Liver (tissue), 9 donors: Measurements from ENCODE around the gene PRR22. TPM values are rescaled to one million over a fixed set of nuclear protein-coding genes. Genes with fewer than 3 reads are reported as not detected.

Experiments used
- DNase-seq: peaks from one replicate; pipeline ENCODE4 v3.0.0-alpha.2; 2017; ENCODE audit warnings: low spot score
- H3K27ac ChIP-seq, 2 donors: one replicate each; pipeline ENCODE4 v1.7.0; 2013; ENCODE audit warnings: inconsistent platforms in 2 of 2, low read length in 2 of 2, control low read depth in 1 of 2, low read depth in 1 of 2, mild to moderate bottlenecking in 1 of 2
- H3K27me3 ChIP-seq, 4 donors: one replicate each; pipeline versions ENCODE4 v1.6.1 to v1.7.0; 2013; ENCODE audit warnings: low read length in 3 of 4, inconsistent platforms in 1 of 4, mild to moderate bottlenecking in 1 of 4, moderate library complexity in 1 of 4; ENCODE audit not compliant: control insufficient read depth in 4 of 4, insufficient read depth in 4 of 4
- H3K36me3 ChIP-seq, 4 donors: one replicate each; pipeline versions ENCODE4 v1.6.1 to v1.7.0; 2013; ENCODE audit warnings: low read length in 3 of 4, mild to moderate bottlenecking in 3 of 4, low read depth in 1 of 4, moderate library complexity in 1 of 4; ENCODE audit not compliant: control insufficient read depth in 4 of 4, insufficient read depth in 3 of 4
- H3K4me1 ChIP-seq, 4 donors: one replicate each; pipeline versions ENCODE4 v1.6.1 to v1.7.0; 2013; ENCODE audit warnings: low read length in 3 of 4, mild to moderate bottlenecking in 3 of 4, moderate library complexity in 1 of 4; ENCODE audit not compliant: control insufficient read depth in 4 of 4, insufficient read depth in 4 of 4
- H3K4me3 ChIP-seq, 3 donors: one replicate each; pipeline versions ENCODE4 v1.6.1 to v1.7.0; 2013; ENCODE audit warnings: low read length in 3 of 3, control low read depth in 1 of 3, low read depth in 1 of 3, mild to moderate bottlenecking in 1 of 3
- H3K9ac ChIP-seq, 2 donors: one replicate each; pipeline ENCODE4 v1.7.0; 2013; ENCODE audit warnings: low read length in 2 of 2, mild to moderate bottlenecking in 2 of 2, moderate library complexity in 2 of 2, control low read depth in 1 of 2, low read depth in 1 of 2
- H3K9me3 ChIP-seq, 4 donors: one replicate each; pipeline versions ENCODE4 v1.6.1 to v1.7.0; 2013; ENCODE audit warnings: low read length in 3 of 4; ENCODE audit not compliant: control insufficient read depth in 4 of 4
- EGR1 ChIP-seq, 2 donors: IDR thresholded peaks; 2 replicates each; pipeline ENCODE4 v1.6.1; 2016 to 2018; ENCODE audit warnings: antibody characterized with exemption in 2 of 2, low read depth in 2 of 2
- FOXA1 ChIP-seq: IDR thresholded peaks from 2 replicates; pipeline ENCODE4 v1.6.1; 2016; ENCODE audit warnings: antibody characterized with exemption
- FOXA2 ChIP-seq: IDR thresholded peaks from 2 replicates; pipeline ENCODE4 v1.6.1; 2016; ENCODE audit warnings: antibody characterized with exemption
- GABPA ChIP-seq, 2 donors: IDR thresholded peaks in 1 of 2; conservative IDR thresholded peaks in 1 of 2; 2 replicates each; pipeline ENCODE4 v1.6.1; 2016; ENCODE audit warnings: antibody characterized with exemption in 2 of 2, mild to moderate bottlenecking in 1 of 2, moderate library complexity in 1 of 2
- HNF4A ChIP-seq, 2 donors: conservative IDR thresholded peaks; 2 replicates each; pipeline ENCODE4 v1.6.1; 2016; ENCODE audit warnings: antibody characterized with exemption in 2 of 2, mild to moderate bottlenecking in 2 of 2
- HNF4G ChIP-seq: IDR thresholded peaks from 2 replicates; pipeline ENCODE4 v1.6.1; 2016; ENCODE audit warnings: antibody characterized with exemption
- JUND ChIP-seq, 2 donors: IDR thresholded peaks; 2 replicates each; pipeline ENCODE4 v1.6.1; 2016; ENCODE audit warnings: antibody characterized with exemption in 2 of 2
- NR2F2 ChIP-seq: IDR thresholded peaks from 2 replicates; pipeline ENCODE4 v1.6.1; 2016; ENCODE audit warnings: antibody characterized with exemption
- RAD21 ChIP-seq, 2 donors: IDR thresholded peaks; 2 replicates each; pipeline ENCODE4 v1.6.1; 2016; ENCODE audit warnings: antibody characterized with exemption in 2 of 2, mild to moderate bottlenecking in 2 of 2
- RXRA ChIP-seq, 2 donors: IDR thresholded peaks; 2 replicates each; pipeline ENCODE4 v1.6.1; 2017 to 2018; ENCODE audit warnings: antibody characterized with exemption in 2 of 2, mild to moderate bottlenecking in 1 of 2
- SP1 ChIP-seq: IDR thresholded peaks from 2 replicates; pipeline ENCODE4 v1.6.1; 2018; ENCODE audit warnings: antibody characterized with exemption, mild to moderate bottlenecking
- TAF1 ChIP-seq: conservative IDR thresholded peaks from 2 replicates; pipeline ENCODE4 v1.6.1; 2016; ENCODE audit warnings: antibody characterized with exemption, mild to moderate bottlenecking
- YY1 ChIP-seq: IDR thresholded peaks from 2 replicates; pipeline ENCODE4 v1.6.1; 2016; ENCODE audit warnings: antibody characterized with exemption, mild to moderate bottlenecking
- WGBS: extraction: QIAGEN DNeasy Blood & Tissue Kit; methylation state at CpG from one replicate; pipeline ENCODE4 v1.1.7; 2013; 5-methylcytosine and 5-hydroxymethylcytosine counted together
- polyA plus RNA-seq, 2 donors: library from polyadenylated mRNA; stranded (reverse) in 1 of 2; unstranded in 1 of 2; fragments of 200-250 nt in 1 of 2; fragments of >200 nt in 1 of 2; fragmentation: Nextera tagmentation in 1 of 2; extraction: Ambion mirVana in 1 of 2; gene quantifications; one replicate each; pipeline versions ENCODE4 v1.2.1 to v1.2.3, GENCODE V29; 2013 to 2015
- total RNA-seq, 2 donors: library from RNA; depleted of rRNA; stranded (reverse); fragments of >200 nt; gene quantifications; one replicate each; pipeline ENCODE4 v1.2.3, GENCODE V29; 2014
- TF ChIP-seq, protein P1 (sequence below): IDR thresholded peaks from 2 replicates; pipeline ENCODE4 v1.6.1; 2016; ENCODE audit warnings: antibody characterized with exemption
- TF ChIP-seq, protein P2 (sequence below): IDR thresholded peaks from 2 replicates; pipeline ENCODE4 v1.6.1; 2016; ENCODE audit warnings: antibody characterized with exemption, mild to moderate bottlenecking
- TF ChIP-seq, protein P3 (sequence below): fragments of 150-350 bp; IDR thresholded peaks from 2 replicates; pipeline ENCODE4 v1.5.1; 2017; ENCODE audit warnings: improper control_type of control experiment, low read depth, low read length; ENCODE audit not compliant: missing input control
- TF ChIP-seq, protein P4 (sequence below): IDR thresholded peaks from 2 replicates; pipeline ENCODE4 v1.6.1; 2016; ENCODE audit warnings: antibody characterized with exemption
- TF ChIP-seq, protein P5 (sequence below): IDR thresholded peaks from 2 replicates; pipeline ENCODE4 v1.6.1; 2016; ENCODE audit warnings: antibody characterized with exemption
- donor health status: healthy.
- donor health status: healthy.
- donor health status: healthy.
- donor health status: healthy.
- donor health status: healthy.

PRR22 gene
- total and polyA plus RNA-seq, 4 donors: 0.40 to 1.6 (median 0.63) TPM

DNA sequence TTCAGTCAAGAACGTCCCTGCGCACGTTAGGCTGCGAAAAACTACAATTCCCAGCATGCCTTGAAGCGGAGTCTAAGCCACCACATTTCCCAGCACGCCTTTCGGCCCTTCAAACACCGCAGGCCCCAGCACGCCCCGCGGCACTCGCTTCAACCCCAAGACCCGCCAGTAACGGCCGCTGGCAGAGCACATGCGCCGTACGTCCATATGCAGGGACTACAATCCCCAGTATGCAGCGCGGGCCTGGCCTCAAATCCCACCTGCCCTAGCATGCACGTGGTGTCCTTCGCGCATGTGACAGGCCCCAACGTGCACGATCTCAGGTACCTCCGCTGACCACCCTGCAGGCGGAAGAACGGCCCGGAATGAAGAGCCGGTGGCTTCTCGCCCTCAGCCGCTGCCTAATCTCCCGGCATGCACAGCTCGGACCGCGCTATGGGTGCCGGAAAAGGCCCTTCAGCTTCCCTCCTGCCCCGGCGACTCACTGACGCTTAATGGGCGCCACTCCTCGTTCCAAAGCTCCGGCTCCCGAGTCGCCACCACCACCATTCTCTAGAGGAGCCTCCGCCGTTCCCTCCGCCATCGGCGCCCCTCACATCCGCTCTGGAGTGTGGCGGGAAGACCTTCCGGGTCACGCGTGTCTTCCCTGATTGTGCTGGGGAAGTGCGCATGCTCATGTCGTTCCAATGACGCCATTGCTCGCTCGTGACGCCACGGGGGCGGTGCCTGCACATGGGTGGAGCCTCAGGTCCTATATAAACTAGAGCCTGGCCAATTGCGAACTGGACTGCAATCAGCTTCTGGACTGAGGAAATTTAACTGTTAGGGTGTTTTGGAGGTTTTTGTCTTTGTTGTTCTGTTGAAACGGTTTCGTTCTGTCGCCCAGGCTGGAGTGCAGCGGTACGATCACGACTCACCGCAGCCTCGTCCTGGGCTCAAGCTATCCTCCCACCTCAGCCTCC lies 6.3 kb upstream of the PRR22 start, which contains the start of gene DUS3L:
DUS3L (minus strand) TSS at position 605 of the 962 bp plus-strand sequence; CDS start at position 583, 22 bp downstream.
- H3K27me3 ChIP-seq: no peaks in the 10 kb centered on the region
- H3K4me3 ChIP-seq: peak within 1 kb of the TSS; percentile 47 to 91 (median 67)
- TF ChIP-seq NR2F2 (peak; percentile 82), TAF1 (peak; percentile 67), HNF4A (conservative IDR thresholded peaks at IDR 0.05) (peak in 1 of 2 donors; percentile 10), FOXA2 (no peak), JUND (IDR thresholded peaks at IDR 0.05) (peak in 1 of 2 donors; percentile 14), YY1 (peak; percentile 89), SP1 (peak; percentile 49), EGR1 (IDR thresholded peaks at IDR 0.05; ENCODE audit: low read depth in 2 of 2) (peak in 1 of 2 donors; percentile 55), HNF4G (no peak), RAD21 (IDR thresholded peaks at IDR 0.05) (no peak), FOXA1 (no peak), GABPA (IDR thresholded peaks at IDR 0.05 in 1 of 2, conservative IDR thresholded peaks at IDR 0.05 in 1 of 2) (peak; percentile 84 to 95), RXRA (IDR thresholded peaks at IDR 0.05) (peak; percentile 55 to 63)
- TF ChIP-seq, protein P1, sequence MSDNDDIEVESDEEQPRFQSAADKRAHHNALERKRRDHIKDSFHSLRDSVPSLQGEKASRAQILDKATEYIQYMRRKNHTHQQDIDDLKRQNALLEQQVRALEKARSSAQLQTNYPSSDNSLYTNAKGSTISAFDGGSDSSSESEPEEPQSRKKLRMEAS: peak; percentile 99
- TF ChIP-seq, protein P2, sequence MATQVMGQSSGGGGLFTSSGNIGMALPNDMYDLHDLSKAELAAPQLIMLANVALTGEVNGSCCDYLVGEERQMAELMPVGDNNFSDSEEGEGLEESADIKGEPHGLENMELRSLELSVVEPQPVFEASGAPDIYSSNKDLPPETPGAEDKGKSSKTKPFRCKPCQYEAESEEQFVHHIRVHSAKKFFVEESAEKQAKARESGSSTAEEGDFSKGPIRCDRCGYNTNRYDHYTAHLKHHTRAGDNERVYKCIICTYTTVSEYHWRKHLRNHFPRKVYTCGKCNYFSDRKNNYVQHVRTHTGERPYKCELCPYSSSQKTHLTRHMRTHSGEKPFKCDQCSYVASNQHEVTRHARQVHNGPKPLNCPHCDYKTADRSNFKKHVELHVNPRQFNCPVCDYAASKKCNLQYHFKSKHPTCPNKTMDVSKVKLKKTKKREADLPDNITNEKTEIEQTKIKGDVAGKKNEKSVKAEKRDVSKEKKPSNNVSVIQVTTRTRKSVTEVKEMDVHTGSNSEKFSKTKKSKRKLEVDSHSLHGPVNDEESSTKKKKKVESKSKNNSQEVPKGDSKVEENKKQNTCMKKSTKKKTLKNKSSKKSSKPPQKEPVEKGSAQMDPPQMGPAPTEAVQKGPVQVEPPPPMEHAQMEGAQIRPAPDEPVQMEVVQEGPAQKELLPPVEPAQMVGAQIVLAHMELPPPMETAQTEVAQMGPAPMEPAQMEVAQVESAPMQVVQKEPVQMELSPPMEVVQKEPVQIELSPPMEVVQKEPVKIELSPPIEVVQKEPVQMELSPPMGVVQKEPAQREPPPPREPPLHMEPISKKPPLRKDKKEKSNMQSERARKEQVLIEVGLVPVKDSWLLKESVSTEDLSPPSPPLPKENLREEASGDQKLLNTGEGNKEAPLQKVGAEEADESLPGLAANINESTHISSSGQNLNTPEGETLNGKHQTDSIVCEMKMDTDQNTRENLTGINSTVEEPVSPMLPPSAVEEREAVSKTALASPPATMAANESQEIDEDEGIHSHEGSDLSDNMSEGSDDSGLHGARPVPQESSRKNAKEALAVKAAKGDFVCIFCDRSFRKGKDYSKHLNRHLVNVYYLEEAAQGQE: peak; percentile 68
- TF ChIP-seq, protein P3, sequence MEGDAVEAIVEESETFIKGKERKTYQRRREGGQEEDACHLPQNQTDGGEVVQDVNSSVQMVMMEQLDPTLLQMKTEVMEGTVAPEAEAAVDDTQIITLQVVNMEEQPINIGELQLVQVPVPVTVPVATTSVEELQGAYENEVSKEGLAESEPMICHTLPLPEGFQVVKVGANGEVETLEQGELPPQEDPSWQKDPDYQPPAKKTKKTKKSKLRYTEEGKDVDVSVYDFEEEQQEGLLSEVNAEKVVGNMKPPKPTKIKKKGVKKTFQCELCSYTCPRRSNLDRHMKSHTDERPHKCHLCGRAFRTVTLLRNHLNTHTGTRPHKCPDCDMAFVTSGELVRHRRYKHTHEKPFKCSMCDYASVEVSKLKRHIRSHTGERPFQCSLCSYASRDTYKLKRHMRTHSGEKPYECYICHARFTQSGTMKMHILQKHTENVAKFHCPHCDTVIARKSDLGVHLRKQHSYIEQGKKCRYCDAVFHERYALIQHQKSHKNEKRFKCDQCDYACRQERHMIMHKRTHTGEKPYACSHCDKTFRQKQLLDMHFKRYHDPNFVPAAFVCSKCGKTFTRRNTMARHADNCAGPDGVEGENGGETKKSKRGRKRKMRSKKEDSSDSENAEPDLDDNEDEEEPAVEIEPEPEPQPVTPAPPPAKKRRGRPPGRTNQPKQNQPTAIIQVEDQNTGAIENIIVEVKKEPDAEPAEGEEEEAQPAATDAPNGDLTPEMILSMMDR: no peak
- TF ChIP-seq, protein P4, sequence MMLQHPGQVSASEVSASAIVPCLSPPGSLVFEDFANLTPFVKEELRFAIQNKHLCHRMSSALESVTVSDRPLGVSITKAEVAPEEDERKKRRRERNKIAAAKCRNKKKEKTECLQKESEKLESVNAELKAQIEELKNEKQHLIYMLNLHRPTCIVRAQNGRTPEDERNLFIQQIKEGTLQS: no peak
- TF ChIP-seq, protein P5, sequence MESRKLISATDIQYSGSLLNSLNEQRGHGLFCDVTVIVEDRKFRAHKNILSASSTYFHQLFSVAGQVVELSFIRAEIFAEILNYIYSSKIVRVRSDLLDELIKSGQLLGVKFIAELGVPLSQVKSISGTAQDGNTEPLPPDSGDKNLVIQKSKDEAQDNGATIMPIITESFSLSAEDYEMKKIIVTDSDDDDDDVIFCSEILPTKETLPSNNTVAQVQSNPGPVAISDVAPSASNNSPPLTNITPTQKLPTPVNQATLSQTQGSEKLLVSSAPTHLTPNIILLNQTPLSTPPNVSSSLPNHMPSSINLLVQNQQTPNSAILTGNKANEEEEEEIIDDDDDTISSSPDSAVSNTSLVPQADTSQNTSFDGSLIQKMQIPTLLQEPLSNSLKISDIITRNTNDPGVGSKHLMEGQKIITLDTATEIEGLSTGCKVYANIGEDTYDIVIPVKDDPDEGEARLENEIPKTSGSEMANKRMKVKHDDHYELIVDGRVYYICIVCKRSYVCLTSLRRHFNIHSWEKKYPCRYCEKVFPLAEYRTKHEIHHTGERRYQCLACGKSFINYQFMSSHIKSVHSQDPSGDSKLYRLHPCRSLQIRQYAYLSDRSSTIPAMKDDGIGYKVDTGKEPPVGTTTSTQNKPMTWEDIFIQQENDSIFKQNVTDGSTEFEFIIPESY: peak; percentile 65
- H3K36me3 ChIP-seq: peaks cover 8 to 39% (median 22%) of the 10 kb centered on the region in 4 donors
- peak; percentile 98 for DNase-seq
- H3K9ac ChIP-seq: peak within 1 kb of the TSS; percentile 76 to 80
- H3K27ac ChIP-seq: peak within 1 kb of the TSS; percentile 91 to 98
- peaks cover 0 to 20% (median 8%) of the 10 kb centered on the region in 4 donors for H3K4me1 ChIP-seq
- 11% methylated on average over 72 of the region's 72 CpGs for WGBS
- no peaks in the 10 kb centered on the region for H3K9me3 ChIP-seq
